IPS DF 4.7 (cell line): ENCODE measurements around the gene DOCK4.

ENCODE experiments used
- DNase-seq: peaks from one replicate; pipeline ENCODE4 v3.0.0-alpha.2; 2013; ENCODE audit warnings: low spot score; ENCODE audit errors: extremely low read depth

Gene DOCK4

GRCh38 chr7:112160130-112160770, 45.9 kb downstream of the DOCK4 start:
- no peak for DNase-seq

DNA sequence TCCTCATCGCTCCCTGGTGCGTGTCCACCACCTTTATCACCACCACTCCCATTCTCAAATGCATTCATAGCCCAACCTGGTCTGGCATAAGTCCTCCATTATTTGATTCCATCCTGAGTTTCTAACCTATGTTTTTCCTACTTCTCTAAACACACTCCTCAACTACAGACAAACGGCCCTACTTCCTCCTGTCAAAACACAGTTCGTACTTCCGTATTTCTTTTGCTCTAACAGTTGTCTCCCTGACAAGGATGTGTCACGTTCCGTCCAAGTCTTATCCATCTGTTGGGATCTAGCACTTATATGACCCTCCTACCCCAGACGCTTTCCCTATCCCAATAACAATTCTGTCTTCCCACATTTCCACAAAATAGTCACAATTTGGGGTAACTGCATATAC, 46.8 kb downstream of the DOCK4 start:
- DNase-seq, result no peak

DNA sequence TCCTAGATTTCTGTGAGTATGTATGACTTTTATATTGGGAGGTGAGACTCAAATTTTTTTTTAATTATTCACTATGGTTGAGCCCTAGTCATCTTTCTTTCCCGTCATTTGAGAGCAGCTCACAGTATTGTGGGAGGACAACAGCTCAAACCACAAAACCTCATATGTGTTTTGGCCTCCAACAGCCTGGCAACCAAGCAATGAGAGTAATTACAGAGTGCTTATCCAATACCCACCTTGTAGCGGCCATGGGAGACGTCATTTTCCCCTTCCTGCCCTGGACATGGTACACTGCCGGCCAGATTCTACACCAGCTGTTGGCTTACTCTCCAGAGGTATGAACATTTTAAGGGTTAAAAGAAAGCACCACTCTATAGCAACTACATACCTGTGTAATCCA, 49.1 kb downstream of the DOCK4 start:
- DNase-seq, result no peak

GRCh38 chr7:112156412-112156811, 49.8 kb downstream of the DOCK4 start:
- no peak for DNase-seq

- no peak for DNase-seq
Observed at GRCh38 chr7:112154690-112155089, 51.5 kb downstream of the DOCK4 start.

DNA sequence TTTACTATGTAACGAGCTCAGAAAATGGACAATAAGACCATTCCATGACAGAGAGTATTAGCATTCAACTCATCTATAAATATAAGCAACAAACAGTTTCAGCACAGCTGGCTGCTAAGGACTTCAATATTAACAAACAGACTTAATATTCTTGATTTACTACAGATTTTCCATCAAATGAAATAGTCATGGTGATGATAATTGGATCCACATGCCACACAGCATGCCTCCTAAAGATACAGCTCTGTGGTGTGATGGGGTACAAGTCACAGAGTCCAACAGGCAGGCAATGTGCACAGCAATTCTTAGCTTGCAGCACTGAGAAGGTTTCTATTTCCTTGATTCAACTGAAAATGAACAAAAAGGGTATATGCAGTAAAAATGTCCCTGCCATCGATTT, 54.0 kb downstream of the DOCK4 start:
- no peak for DNase-seq

DNA sequence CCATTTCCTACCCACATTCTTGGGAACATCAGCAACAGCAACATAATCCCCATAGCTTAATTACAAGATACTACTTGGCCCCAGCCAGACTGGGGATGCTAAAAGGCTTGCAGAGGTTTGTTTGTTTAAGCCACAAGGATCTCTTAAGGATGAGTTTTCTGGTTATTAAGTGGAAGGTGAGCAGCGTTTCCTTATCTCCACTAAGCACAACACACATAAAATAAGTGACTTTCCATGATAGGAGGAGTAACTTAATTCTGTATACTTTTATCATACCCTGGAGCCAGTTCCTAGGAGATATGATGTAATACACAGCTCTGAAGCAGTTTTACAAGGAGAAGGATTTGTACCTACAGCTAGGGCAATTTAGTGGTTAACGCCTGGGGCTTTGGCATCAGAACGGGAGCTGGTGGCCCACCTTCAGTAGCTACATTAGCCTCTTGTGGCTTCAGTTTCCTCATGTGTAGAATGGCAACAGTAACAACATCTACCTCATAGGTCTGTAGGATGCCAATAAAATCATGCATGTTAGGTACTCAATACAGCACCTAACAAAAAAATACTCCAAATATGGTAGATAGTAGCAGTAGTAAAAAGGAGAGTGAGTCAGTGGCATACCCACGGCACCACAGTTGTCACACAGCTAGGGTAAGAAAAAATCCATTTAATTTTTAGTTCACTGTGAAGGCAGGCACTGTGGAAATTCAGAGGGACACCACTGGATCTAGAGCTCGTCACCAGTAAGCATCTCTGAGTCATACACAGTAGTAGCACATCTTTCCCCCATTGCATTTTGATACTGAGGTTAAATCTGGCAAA, 55.2 kb downstream of the DOCK4 start:
- no peak for DNase-seq

- no peak for DNase-seq
Observed at GRCh38 chr7:112149734-112150133, 56.5 kb downstream of the DOCK4 start.

DNA sequence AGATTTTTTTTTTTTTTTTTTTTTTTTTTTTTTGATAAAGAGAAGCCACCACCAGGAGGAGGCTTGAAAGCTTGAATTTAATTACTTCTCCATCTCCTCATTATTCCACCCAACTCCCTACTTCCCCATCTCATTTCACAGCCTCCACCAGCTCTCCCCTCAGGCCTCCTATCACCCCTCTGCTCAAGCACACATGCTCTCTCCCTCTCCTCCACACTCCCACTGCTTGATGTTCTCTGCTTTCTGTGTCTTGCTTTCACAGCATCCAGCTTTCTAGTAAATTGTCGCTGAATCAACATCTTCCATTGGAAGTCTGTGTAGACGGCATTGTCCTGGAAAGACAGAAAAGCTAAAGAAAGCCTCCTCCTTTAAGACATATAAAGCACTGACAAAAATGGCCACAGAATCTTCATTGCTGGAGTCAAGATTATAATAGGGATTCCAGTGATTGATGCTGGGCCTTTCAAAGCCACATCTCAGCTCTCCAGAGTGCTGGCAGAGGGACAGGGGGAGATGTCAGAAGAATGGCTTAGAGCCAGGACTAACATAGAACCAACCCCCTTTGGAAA, 58.3 kb downstream of the DOCK4 start:
- no peak for DNase-seq

DNA sequence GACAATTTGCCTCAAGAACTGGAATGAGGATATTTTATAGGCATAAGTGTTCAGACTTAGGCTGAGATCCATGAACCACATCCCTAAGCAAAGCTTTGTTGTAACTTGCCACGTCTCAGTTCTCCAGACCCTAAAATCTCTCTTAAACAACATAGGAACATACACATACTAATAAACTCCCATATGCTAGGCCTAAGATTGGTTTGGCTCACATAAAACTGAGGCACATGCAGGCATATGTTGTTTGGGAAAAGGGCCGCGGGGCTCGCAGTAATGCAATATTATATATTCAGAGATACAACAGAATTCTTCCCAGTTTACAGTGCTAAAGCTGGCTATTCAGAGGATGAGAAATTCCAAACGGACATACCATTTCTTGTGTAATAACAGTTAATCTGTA, 61.0 kb downstream of the DOCK4 start:
- DNase-seq, result no peak

DNA sequence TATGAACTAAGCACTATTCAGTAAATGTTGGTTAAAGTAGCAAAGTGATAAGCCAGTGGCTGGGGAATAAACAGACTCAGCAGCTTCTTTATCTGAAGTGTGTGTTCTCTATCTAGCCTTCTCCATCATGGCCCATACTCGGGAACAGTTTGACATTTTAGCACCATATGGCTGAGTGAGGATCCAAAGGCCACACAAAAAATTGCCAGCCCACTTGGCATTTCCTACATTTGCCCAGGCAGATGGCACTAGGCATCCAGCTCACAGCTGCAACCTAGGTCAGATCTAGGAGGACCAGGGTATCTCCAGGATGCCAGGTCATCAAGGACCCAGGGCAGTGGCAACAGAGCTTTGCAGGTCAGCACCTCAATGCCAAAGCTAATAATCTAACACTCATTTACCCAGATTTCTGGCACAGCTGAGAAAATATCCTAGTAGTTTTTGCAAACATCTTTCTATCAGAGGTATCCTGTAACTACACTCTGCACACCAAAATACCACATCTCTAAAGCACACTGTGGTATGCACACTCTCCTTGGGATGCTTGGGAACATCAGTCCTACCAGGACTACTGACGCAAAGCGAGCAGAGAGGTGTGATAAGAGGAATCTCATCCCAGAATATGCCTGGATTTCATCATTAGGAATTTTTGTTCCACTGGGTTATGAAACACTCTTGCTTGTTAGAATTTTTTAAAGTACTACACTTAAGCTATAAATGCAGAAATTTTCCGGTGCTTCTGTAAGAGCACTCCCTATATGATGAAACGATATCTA, 61.7 kb downstream of the DOCK4 start:
- DNase-seq, result no peak

DNA sequence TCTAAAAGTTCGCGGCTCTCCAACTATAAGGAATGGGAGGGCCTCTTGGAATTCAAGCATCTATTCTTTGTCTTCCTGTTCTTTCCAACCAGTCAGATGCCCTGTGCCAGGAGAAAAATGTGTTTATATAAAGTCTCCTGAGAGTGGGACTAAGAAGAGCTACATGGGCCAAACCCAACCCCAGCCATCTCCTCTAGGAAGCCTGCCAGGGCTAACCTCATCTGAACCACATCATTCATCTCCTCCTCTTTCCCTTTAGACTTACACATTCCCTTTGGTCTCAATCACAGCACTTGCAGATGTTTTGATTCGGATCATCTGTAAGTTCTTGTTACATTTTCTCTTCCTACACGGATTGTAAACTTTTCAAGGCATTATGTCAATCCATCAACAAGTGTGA, 62.6 kb downstream of the DOCK4 start:
- DNase-seq, result no peak

DNA sequence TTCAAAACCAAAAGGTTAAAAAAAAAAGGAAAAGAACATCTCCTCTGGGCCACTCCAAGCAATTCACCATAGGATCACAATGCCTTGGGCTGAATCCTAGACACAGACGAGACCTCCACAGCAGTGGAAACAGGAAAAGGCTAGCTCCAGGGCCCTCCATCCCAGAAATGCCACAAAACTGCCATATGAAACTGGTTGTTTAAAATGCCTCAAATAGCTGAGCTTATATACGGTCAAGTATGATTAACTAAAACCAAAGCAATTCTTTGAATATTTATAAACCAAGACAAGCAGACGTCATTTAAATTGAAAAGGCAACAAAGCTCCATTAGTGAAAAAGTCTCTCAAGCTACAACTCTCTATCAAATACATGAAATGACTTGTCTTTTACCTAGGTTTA, 63.1 kb downstream of the DOCK4 start:
- DNase-seq, result no peak

DNA sequence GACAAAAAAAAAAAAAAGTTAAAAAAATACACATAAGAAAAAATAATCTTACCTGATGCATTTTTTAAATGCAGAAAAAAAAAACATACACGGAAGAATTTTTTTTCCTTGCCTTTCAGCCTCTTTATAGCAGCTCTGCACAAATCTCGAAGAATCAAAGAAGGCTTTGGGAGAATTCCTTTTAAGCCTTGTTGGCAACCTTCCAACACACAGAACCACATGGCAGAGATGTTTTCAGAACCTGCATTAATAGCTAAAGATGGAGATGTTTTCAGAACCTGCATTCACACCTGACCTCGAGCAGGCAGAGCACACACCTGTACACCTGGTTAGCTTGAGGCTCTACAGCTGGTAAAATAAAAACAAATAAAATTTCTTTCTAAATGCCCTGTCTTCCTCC, 65.6 kb downstream of the DOCK4 start:
- DNase-seq, result no peak

- no peak for DNase-seq
Observed at GRCh38 chr7:112138938-112139337, 67.3 kb downstream of the DOCK4 start.

DNA sequence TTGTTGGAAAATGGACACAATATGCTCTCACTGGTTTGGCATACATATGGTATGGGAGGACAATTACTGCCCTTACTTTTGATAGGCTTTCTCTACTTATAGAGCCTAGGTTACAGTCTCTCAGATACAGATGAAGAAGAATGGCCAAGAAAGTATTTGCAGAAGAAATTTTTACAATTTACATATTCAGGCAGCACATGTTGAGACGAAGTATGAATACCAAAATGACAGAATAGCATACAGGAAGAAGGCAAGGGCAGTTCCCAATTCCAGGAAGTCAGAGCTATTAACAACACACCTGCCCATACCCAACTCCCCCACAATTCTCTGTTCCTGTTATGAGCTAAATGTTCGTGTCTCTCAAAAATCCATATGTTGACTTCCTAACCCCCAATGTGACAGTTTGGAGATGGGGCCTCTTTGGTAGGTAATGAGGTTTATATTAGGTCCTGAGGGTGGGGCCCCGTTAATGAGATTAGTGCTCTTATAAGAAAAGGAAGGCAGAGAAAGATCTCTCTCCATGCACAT, 67.8 kb downstream of the DOCK4 start:
- no peak for DNase-seq

- DNase-seq, result no peak
Observed at GRCh38 chr7:112137141-112138101, 68.8 kb downstream of the DOCK4 start.

GRCh38 chr7:112136271-112137008, 69.8 kb downstream of the DOCK4 start:
- DNase-seq, result no peak

DNA sequence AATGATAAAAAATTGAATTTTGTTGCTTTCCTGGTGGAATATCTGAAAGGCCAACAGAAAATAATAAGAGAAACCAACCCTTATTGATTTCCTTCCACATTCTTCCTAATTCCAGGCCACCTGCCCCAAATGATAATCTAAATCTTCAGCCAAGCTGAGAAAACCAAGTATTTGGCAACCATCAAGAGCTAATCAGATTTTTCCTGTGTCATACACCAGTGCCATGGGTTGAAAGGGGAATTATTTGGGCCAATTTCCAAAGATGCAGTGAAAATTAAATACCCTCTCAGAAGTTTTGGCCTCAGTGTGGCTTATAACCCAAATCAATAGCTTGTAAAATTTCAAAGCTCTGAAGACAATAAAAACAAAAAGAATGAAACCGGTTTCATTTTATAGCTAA, 70.4 kb downstream of the DOCK4 start:
- no peak for DNase-seq

GRCh38 chr7:112134039-112134438, 72.2 kb downstream of the DOCK4 start:
- no peak for DNase-seq
